Esophagus mucosa (tissue), 1 donor: ENCODE data around the gene PTH1R. TPM values are rescaled to one million over a fixed set of nuclear protein-coding genes. Genes with fewer than 3 reads are reported as not detected.
A peak's percentile ranks its signal among the peaks of the same experiment; 100 is the strongest.
"Not testable (repeated sequence)": the region's sequence is repeated elsewhere in the genome, so short reads cannot be mapped to it uniquely, and the experiment has no call there.

Experiments used
- ATAC-seq: fragments of 200-7000 bp; cut with Tn5 transposase; one replicate; pipeline ENCODE4 v1.9.1; 2020
- total RNA-seq: library from RNA; stranded (reverse); gene quantifications from one replicate; pipeline ENCODE4 v1.2.4, GENCODE V29; 2023
- donor health status: DM: yes; HTN: yes; CAD: no.

PTH1R gene
- total RNA-seq, 1 donor from 2014 or later, result 0.28 TPM

DNA sequence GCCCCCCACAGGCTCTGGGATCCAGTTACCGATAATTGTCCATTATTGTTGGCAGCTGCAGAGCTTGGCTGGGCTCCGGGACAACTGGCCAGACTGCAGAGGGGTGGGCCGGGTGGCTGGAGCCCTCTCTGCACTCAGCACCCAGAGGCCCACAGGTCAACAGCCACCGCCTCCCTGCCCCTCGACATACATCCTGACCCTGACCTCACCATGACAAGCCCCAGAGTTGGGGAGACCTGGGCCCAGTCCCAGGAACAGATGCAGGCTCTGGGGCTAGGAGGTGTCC, 22.4 kb downstream of the PTH1R start:
- ATAC-seq, result no peak

DNA sequence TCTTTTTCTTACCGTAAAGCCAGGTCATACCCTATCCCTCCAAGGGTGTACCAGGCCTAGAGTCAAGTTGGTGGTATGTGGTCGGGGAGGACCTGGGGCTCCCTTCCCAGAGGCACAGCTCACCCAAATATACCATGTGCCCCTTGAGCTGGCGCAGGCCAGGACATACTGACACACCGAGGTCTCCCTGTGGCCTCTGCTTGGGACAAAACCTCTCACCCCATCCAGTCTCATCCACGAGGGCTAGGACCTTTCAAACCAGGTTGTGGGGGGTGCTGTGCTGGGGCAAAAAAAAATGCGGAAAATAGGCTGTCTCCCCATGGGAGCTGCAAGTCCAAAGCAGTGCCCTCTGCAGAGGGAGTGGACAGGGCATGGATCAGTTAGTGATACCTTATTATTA, 22.8 kb downstream of the PTH1R start:
- no peak for ATAC-seq

DNA sequence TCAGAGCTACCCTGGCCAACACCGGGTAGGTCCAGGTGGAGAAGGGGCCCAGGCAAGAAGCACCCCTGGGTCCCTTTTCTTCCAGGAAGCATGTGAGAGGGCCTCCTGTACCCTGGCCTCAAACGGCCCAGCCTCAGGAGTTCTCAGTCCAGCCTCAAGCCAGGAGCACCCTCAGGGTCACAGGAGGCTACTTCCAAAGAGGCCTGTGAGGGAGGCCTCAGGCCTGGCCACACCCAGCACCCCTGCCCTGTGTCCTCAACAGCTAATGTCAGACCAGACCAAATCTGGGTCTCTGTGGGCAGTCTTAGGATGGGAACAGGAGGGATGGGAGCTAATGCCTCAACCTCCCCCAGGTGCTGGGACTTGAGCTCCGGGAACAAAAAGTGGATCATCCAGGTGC, 23.5 kb downstream of the PTH1R start:
- ATAC-seq, result no peak

DNA sequence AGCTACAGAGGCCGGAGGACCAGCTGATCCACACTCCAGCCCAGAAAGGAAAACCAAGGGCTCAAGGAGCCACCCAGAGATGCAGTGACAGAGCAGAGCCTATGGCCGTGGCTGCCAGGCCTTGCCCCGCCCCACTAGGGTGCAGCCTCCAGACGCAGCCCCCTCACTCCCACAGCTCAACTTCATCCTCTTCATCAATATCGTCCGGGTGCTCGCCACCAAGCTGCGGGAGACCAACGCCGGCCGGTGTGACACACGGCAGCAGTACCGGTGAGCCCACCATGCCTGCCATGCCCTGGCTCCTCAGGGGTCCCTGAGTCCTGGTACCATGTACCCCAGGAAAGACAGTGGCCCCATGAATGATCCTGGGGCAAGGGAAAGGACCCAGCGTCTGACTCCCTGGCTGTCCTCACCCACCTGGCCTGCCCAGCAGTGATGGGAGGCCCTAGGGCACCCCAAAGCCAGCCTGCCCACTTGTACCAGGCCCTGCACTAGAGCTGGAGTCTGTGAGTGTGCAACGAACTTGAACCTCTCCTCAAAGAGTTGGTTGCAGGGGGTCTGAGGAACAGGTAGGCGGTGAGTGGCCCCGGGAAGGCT, 24.2 kb downstream of the PTH1R start:
- ATAC-seq, result no peak

DNA sequence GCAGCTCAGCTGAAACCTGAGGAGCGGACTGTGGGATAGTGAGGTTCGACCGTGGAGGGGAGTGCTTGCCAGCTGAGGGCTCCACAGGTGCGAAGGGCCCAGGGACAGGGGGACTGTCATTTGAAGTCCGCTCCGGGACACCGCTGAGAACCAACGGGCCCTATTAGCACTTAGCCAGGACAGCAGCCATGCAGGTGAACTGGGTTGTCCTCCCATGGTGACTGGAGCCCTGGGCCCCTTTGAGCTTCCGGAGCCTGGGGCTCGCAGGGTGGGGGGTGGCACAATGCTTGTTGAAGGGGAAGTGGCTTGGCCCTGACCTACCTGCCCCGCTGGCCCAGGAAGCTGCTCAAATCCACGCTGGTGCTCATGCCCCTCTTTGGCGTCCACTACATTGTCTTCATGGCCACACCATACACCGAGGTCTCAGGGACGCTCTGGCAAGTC, 24.7 kb downstream of the PTH1R start:
- ATAC-seq, result no peak

DNA sequence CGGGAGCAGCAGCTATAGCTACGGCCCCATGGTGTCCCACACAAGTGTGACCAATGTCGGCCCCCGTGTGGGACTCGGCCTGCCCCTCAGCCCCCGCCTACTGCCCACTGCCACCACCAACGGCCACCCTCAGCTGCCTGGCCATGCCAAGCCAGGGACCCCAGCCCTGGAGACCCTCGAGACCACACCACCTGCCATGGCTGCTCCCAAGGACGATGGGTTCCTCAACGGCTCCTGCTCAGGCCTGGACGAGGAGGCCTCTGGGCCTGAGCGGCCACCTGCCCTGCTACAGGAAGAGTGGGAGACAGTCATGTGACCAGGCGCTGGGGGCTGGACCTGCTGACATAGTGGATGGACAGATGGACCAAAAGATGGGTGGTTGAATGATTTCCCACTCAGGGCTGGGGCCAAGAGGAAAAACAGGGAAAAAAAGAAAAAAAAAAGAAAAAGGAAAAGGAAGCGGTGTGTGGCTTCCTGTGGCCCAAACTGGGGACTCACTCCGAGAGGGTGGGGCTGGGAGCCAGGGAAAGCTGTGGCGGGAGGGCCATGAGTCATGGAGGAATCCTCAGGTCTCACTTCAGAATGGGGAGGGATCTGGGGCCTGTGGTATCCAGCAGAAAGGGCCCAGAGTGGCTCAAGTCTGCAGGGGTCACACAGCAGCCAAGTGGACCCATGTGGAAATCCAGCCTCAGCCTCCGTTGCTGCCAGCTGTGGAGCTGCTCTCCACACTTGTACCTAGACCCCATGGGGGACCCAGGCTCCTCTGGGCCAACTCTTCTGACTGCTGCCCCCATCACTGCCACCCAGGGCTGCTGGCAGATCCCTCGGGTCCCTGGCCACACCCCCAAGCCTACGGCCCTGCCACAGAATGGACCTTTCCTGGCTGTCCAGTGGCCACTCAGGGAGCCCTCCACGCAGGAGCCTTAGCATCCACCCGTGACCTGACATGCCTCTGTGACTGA, 26.1 kb downstream of the PTH1R start:
- no peak for ATAC-seq

DNA sequence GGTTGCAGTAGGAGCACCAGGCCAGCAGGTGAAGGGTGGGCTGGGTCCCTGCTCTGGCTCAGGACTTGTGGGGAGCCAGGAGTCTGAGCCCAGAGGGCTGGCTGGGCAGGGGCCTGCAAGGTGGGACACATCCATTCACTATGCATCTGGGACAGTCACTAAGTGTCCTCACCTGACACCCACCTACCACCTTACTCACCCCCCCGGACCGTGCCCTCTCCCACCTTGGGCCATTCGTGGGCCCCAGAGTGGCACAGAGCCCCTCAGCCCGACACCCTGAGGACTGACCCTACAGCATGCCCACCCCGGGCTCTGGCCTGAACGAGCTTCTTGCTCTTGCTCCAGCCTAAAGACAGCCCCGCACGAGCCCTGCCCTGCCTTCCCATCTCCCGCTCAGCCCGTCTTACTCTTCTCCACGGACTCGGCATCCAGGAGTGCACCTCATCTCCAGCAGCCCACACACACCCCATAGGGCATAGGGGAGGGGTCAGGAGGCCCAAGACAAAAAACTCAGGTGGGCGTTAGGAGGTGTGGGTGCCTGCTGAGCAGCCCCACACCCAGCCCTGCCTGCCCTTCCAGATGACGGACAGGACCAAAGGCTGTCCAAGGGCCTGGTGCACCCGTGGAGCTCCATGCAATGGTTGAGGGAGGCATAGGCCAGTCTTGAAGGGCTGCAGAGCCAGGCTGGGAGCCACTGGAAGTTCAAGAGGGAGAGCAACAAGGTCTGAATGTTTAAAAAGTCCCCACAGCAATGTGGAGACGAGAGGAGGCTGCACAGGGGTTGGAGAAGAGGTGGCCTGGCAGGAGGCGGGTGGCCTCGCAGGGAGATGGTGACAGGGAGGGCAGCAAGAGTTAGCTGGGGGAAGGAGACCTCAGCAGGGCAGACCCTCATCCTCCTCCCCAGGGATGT, 27.0 kb downstream of the PTH1R start:
- ATAC-seq, result no peak

DNA sequence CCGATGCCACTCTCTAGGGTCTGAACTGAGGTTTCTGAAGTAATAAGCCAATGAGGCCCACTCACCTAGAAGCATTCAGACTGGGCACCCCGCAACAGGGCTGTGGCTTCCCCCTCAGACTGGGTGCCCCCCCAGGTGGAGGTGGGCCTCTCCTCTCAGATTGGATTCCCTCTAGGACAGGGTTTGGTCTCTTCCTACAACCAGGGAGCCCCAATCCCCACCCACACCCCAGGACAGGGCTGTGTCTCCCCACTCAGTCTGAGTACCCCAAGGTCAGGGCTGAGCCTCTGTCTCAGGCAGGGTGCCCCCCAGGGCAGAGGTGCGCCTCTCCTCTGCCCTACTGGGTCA, 27.7 kb downstream of the PTH1R start:
- ATAC-seq, result no peak

DNA sequence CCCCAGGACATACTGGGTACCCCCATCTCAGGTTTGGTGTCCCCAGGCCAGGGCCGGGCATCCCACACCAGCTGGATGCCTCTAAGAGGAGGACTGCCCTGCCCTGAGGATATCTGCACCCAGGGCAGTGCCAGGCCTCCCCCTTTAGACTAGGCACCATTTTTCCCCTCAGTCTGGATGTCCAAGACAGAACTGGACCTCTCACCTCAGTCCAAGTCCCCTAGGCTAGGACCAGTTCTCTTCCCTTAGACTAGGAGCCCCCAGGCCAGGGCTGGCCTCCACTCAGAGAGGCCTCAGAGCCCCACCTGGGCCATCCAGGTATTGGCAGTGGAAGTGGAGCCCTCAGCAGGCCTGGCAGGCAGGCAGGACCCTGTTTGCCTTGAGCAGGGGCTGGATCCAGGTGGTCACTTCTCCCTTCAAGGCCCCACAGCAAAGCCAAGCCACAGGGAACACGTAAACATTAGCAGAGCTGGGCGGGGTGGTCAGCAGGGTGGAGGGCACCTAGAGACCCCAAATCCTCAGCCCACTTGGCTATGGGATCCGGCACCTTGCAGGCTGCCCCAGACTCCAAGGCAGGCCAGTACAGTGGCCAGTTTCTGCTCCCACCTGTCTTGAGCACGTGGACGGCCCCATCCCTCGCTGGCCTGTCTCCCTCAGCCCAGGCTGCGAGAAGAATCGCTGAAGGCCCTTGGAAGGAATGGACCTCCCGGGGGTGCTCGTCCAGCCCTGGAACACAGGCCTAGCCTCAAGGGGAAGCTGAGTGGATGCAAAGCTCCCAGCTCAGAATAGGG, 28.3 kb downstream of the PTH1R start:
- no peak for ATAC-seq

DNA sequence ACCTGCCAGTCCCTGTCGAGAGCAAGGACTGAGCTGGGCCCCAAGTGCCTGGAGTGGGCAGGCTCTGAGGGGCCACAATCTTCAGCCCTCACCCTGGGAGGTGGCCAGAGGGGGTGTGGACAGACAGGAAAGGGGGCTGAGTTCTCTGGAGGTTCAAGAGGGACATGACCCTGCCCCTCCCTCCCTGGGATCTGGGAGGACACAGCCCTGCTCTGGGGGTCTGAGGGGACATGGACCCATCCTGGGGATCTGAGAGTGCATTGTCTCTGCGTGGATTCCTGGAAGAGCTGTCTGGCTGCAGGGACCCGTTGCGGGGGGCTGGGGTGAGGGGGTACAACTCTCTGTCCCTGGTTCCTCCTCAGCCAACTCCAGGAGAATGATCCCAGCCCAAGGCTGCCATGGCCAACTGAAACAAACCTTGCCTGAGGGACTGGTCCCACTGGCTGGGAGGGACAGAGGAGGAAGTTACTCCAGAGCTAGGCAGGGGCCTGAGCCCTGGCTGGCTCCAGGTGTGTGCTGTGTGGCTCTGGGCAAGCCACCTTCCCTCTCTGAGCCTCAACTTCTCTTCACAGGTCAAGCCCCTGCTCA, 29.0 kb downstream of the PTH1R start:
- ATAC-seq, result no peak

DNA sequence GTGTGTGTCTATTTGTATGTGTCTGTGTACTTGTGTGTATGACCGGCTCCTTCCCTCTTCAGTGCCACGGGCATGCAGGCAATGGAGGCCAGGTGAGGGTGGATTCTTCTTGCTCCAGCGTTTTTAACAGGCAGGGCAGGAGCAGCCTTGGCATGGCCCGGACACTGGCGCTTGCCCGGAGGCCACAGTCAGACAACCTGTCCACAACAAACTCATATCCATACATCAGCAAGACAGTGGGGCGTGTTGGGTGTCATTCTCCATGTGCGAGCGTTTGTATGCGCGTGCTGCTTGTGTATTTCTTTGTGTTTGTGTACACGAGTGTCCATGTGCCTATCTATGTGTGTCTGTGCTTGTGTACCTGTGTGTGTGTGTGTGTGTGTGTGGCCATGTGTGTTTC, 29.8 kb downstream of the PTH1R start:
- ATAC-seq, result no peak

DNA sequence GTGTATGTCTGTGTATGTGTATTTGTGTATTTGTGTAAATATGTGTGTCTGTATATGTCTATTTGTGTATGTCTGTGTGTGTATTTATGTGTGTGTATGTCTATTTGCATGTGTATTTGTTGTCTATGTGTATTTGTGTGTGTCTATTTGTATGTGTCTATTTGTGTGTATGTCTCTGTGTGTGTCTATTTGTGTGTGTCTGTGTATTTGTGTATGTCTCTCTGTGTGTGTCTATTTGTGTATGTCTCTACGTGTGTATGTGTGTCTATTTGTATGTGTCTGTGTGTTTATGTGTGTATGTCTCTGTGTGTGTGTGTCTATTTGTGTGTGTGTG, 30.4 kb downstream of the PTH1R start:
- no peak for ATAC-seq

DNA sequence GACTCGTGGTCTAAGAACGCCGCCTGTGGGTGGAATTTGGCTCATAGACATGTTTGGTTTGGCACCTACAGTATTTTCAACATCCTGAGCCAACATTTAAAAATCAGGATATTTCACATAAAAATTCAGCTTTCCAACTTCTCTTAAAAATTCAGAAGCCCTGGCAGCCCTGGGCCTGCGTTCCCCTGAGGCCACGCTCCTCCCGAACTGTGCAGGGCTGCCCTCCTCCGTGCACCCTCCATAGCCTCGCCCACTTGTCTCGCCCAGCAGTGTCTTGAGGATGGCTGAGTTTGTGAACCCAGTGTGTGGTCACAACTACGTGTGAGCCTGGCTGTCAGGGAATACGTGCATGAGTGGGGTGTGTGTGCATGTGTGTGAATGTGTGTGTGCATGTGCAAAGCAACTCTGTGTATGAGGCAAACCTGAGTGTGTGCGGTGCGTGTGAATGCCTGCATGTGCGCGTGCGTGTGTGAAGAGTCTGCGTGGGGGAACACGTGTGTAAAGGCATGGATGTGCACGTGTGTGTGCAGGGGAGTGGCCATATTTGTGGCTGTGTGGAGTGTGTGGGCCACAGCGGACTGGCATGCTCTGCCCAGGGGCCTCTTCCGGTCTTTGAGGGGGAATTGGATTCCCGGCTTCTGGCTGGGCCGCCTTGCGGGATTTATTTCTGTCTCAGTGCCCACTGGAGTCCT, 30.9 kb downstream of the PTH1R start:
- ATAC-seq, result peak; percentile 10

DNA sequence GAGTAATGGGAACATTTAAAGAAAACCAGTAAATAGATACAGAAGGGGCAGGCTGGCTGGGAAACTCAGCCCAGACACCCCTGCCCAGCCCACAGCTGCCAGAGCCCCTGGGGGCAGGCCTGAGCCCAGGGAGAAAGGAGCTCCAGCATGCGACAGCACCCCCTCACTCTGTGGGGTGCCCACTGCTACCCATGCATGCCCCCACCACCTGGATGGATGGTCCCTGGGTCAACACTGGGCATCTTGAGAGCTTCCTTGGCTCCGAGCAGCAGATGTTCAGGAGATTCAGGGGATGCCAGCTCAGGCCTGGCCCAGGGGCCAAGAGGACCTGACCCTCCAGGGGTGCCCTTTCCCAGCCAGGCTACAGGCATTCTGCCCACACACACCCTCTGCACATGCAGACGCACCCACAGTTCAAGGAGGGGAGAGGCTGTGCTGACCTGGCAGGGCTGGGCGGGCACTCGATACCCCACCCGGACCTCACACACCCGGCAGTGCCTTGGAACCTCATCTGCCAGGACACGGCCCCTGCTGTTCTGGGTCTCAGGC, 31.5 kb downstream of the PTH1R start:
- peak; percentile 17 for ATAC-seq

DNA sequence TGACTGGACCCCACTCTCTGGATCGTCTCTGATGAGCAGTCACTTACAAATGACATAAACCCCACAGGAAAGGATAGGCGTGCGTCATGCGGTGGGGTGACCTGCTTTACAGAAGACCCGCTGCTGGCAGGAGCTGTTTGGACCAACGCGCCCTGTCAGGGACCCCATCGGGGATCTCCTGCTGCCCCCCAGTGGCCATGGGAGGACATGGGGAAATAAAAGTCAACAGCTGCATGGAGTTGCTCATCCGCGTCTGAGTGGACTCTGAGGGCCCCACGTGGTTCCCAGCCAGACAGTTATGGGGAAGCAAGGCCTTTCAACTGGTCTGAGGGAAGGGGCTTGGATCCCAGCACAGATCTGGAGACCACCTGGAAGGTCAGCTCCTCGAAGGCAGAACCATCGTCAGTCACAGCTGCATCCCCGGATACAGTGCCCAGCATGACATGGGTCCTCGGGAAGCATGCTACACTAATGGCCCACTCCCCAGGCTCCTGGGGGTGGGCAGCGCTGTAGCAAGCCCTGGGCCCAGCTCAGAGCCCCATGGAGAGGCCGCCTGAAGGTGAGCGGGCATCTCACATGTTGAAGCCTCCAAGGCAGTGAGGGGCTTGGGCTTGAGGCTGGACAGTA, 32.1 kb downstream of the PTH1R start:
- ATAC-seq, result peak; percentile 66

DNA sequence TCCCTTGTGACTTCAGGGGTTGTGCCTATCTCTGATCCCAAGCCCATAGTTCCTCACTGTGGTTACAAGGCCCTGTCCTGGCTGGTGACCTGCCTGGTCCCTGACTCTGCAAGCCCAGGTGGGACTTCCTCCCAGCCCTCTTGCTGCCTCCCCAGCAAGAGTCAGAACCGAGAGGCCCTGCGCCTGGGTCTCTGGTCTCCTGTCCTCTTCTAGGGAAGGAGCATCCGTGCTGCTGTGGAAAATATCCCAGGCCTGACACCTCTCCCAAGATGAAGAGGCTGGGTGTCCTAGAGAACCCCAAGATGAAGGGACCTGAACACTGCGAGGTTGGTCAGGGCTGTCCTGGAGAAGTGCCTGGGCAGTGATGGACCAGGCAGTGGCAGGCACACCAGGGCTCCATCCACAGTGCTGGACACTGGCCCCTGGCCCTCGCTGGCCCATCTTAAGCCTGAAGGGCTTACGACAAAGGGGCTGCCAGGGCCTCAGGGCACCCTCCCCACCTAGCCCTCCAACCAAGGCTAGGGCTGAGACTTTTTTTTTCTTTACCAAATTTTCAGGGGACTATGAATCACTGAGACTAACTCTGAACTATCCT, 32.7 kb downstream of the PTH1R start:
- peak; percentile 4 for ATAC-seq

DNA sequence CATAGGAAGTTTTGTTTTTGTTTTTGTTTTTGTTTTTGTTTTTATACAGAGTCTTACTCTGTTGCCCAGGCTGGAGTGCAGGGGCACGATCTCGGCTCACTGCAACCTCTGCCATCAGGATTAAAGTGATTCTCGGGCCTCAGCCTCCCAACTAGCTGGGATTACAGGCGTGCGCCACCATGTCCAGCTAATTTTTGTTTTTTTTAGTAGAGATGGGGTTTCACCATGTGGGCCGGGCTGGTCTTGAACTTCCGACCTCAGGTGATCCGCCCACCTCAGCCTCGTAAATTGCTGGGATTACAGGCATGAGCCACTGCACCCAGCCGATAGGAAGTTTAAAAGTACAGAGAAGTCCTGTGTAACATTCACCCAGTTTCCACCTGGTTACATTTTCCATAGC, 33.4 kb downstream of the PTH1R start:
- ATAC-seq, result not testable (repeated sequence)

DNA sequence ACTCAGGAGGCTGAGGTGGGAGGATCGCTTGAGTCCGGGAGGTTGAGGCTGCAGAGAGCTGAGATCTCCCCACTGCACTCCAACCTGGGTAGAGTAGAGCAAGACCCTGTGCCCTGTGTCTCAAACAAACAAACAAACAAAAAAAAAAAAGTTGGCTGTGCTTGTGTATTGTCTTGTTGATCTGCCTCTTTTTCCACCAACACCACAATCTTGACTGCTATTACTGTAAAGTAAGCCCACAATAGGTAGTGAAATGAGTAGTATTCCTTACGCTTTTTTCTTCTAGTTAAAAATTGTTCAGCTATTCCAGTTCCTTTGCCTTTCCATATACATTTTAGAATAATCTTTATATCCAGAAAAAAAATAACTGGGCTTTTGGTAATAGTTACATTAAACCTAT, 35.5 kb downstream of the PTH1R start:
- ATAC-seq, result no peak

DNA sequence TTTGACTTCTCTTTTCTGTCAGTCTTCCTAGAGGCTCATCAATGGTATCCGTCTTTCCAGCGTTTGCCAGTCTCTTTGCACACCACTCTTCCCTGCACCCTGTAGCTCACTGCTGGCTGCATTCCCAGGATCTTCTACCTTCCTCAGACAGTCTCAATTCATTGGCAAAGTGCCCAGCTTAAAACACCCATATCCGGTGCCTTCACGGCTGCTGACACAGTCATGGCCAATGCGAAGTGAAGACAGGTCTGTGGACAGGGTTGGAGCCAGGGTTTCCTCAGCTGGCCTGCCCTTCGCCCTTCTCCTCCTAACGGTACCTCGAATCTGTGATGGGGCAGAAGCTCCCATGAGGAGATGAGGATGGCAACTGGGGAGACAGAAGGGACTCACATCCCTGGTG, 36.1 kb downstream of the PTH1R start:
- ATAC-seq, result peak; percentile 60

DNA sequence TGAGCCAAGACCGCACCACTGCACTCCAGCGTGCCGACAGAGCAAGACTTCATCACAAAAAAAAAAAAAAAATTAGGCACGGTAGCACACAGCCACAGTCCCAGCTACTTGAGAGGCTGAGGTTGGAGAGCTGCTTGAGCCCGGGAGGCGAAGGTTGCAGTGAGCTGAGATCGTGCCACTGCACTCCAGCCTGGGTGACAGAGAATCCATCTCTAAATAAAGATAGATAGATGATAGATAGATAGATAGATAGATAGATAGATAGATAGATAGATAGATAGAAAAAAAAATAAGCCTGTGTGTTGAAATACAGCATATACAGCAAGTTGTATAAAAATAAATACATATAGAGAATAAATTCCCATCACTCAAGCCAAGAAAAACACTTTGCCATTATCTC, 37.3 kb downstream of the PTH1R start:
- no peak for ATAC-seq
